ENCODE results near the gene UPB1.

UPB1 gene

GRCh38 chr22:24460418-24461089 is 34.6 kb upstream of the UPB1 start:
- Histone ChIP-seq H3K27ac (no peak overlapping the region), H3K9me3 (ENCODE audit: severe bottlenecking) (no peaks in the 10 kb centered on the region), H3K4me3 (ENCODE audit: low read depth, low read length) (no peak overlapping the region), H3K27me3 (ENCODE audit: insufficient read depth, low read depth, severe bottlenecking) (no peaks in the 10 kb centered on the region), H3K36me3 (no peaks in the 10 kb centered on the region)
- no peak for TF ChIP-seq CTCF (IDR thresholded peaks at IDR 0.05; ENCODE audit: low read depth, low read length)
- no peak for DNase-seq

- no peak overlapping the region for H3K27ac ChIP-seq
- no peak for TF ChIP-seq CTCF (IDR thresholded peaks at IDR 0.05; ENCODE audit: low read depth, low read length)
- H3K27me3 ChIP-seq (ENCODE audit: insufficient read depth, low read depth, severe bottlenecking), result no peaks in the 10 kb centered on the region
- no peaks in the 10 kb centered on the region for H3K36me3 ChIP-seq
- no peak for DNase-seq
- no peaks in the 10 kb centered on the region for H3K9me3 ChIP-seq (ENCODE audit: severe bottlenecking)
- no peak overlapping the region for H3K4me3 ChIP-seq (ENCODE audit: low read depth, low read length)
Observed at GRCh38 chr22:24463071-24463760, 31.9 kb upstream of the UPB1 start.

- DNase-seq, result no peak
- Histone ChIP-seq H3K36me3 (no peaks in the 10 kb centered on the region), H3K27me3 (ENCODE audit: insufficient read depth, low read depth, severe bottlenecking) (no peaks in the 10 kb centered on the region), H3K9me3 (ENCODE audit: severe bottlenecking) (no peaks in the 10 kb centered on the region), H3K27ac (no peak overlapping the region), H3K4me3 (ENCODE audit: low read depth, low read length) (no peak overlapping the region)
- TF ChIP-seq CTCF (IDR thresholded peaks at IDR 0.05; ENCODE audit: low read depth, low read length), result no peak
Observed at GRCh38 chr22:24465566-24465965, 29.6 kb upstream of the UPB1 start.

GRCh38 chr22:24465975-24466374 is 29.2 kb upstream of the UPB1 start:
- Histone ChIP-seq H3K4me3 (ENCODE audit: low read depth, low read length) (no peak overlapping the region), H3K27ac (no peak overlapping the region), H3K36me3 (no peaks in the 10 kb centered on the region), H3K9me3 (ENCODE audit: severe bottlenecking) (no peaks in the 10 kb centered on the region), H3K27me3 (ENCODE audit: insufficient read depth, low read depth, severe bottlenecking) (no peaks in the 10 kb centered on the region)
- no peak for TF ChIP-seq CTCF (IDR thresholded peaks at IDR 0.05; ENCODE audit: low read depth, low read length)
- no peak for DNase-seq

GRCh38 chr22:24466716-24467328 is 28.3 kb upstream of the UPB1 start:
- no peak overlapping the region for H3K27ac ChIP-seq
- DNase-seq, result no peak
- H3K27me3 ChIP-seq (ENCODE audit: insufficient read depth, low read depth, severe bottlenecking), result no peaks in the 10 kb centered on the region
- no peaks in the 10 kb centered on the region for H3K36me3 ChIP-seq
- H3K4me3 ChIP-seq (ENCODE audit: low read depth, low read length), result no peak overlapping the region
- no peaks in the 10 kb centered on the region for H3K9me3 ChIP-seq (ENCODE audit: severe bottlenecking)
- no peak for TF ChIP-seq CTCF (IDR thresholded peaks at IDR 0.05; ENCODE audit: low read depth, low read length)

All from WERI-Rb-1 (cell line).